Measurements from ENCODE around the gene TMEM233.

Gene TMEM233

GRCh38 chr12:119570771-119571170, 22.8 kb upstream of the TMEM233 start:
- TF ChIP-seq TCF12 (IDR thresholded peaks at IDR 0.05; ENCODE audit: low read depth) = no peak
- no peak for TF ChIP-seq NFIC (IDR thresholded peaks at IDR 0.05)
- TF ChIP-seq CREB1 (IDR thresholded peaks at IDR 0.05; ENCODE audit: low read depth) = no peak
- no peak for TF ChIP-seq FOXM1 (IDR thresholded peaks at IDR 0.05; ENCODE audit: borderline replicate concordance, low read depth)
- no peak for TF ChIP-seq RAD21 (IDR thresholded peaks at IDR 0.05; ENCODE audit: low read depth)
- TF ChIP-seq YY1 (IDR thresholded peaks at IDR 0.05; ENCODE audit: low read depth) = no peak
- TF ChIP-seq EP300 (IDR thresholded peaks at IDR 0.05; ENCODE audit: borderline replicate concordance) = no peak
- TF ChIP-seq, protein P1, sequence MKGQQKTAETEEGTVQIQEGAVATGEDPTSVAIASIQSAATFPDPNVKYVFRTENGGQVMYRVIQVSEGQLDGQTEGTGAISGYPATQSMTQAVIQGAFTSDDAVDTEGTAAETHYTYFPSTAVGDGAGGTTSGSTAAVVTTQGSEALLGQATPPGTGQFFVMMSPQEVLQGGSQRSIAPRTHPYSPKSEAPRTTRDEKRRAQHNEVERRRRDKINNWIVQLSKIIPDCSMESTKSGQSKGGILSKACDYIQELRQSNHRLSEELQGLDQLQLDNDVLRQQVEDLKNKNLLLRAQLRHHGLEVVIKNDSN (IDR thresholded peaks at IDR 0.05) = no peak
- no peak for TF ChIP-seq TAF1 (IDR thresholded peaks at IDR 0.05; ENCODE audit: low read depth)
- no peak for TF ChIP-seq TEAD4 (IDR thresholded peaks at IDR 0.05)
- TF ChIP-seq REST (IDR thresholded peaks at IDR 0.05; ENCODE audit: low read depth) = no peak
- no peak for TF ChIP-seq EGR1 (IDR thresholded peaks at IDR 0.05)
- no peak for TF ChIP-seq ZBTB7A (IDR thresholded peaks at IDR 0.05; ENCODE audit: low read depth)
- TF ChIP-seq, protein P2, sequence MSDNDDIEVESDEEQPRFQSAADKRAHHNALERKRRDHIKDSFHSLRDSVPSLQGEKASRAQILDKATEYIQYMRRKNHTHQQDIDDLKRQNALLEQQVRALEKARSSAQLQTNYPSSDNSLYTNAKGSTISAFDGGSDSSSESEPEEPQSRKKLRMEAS (IDR thresholded peaks at IDR 0.05) = no peak
- TF ChIP-seq CEBPB (IDR thresholded peaks at IDR 0.05) = no peak

- TF ChIP-seq FOXM1 (IDR thresholded peaks at IDR 0.05; ENCODE audit: borderline replicate concordance, low read depth) = no peak
- TF ChIP-seq CEBPB (IDR thresholded peaks at IDR 0.05) = no peak
- no peak for TF ChIP-seq REST (IDR thresholded peaks at IDR 0.05; ENCODE audit: low read depth)
- TF ChIP-seq, protein P1 (IDR thresholded peaks at IDR 0.05) = no peak
- no peak for TF ChIP-seq RAD21 (IDR thresholded peaks at IDR 0.05; ENCODE audit: low read depth)
- no peak for TF ChIP-seq NFIC (IDR thresholded peaks at IDR 0.05)
- TF ChIP-seq, protein P2 (IDR thresholded peaks at IDR 0.05) = no peak
These were observed 20.5 kb upstream of the TMEM233 start for GRCh38 chr12:119573086-119573485.

- TF ChIP-seq, protein P1 (IDR thresholded peaks at IDR 0.05) = no peak
- TF ChIP-seq, protein P2 (IDR thresholded peaks at IDR 0.05) = no peak
- TF ChIP-seq TCF12 (IDR thresholded peaks at IDR 0.05; ENCODE audit: low read depth) = no peak
- TF ChIP-seq NFIC (IDR thresholded peaks at IDR 0.05) = no peak
These were observed 19.3 kb upstream of the TMEM233 start for GRCh38 chr12:119574255-119574654.

DNA sequence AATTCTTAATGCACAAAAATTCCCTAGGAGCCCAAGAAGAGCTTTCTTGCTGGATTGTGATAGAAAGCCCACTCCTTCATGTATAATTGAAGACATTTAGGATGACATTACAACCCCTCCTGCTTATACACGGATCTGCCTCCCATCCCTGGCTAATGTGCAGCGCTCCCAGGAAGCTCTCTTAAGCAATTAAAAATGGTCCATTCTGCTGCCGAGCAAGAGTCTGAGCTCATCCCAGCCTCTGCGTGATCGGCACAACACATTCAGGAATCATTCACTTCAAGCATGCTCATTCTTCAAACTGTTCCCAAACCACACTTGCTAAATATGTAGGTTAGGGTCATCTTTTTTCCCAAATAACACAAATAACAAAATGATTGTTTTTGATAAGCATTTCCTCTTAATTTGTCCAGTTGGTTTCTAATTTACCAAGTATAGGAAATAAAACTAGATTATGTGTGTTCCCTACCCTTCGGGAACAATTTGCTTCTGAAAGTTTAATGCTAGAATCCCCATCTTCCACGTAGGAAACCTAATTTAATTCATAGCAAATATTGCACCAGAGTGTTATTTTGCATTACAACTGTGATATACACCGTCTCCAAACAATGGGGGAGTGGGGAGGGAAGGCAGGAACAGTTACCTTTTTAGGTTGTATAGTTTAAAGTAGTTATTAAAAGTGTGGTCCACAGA, 17.3 kb upstream of the TMEM233 start:
- no peak for TF ChIP-seq CREB1 (IDR thresholded peaks at IDR 0.05; ENCODE audit: low read depth)
- TF ChIP-seq EGR1 (IDR thresholded peaks at IDR 0.05) = no peak
- TF ChIP-seq, protein P1 (IDR thresholded peaks at IDR 0.05) = no peak
- TF ChIP-seq, protein P2 (IDR thresholded peaks at IDR 0.05) = no peak
- TF ChIP-seq ZBTB7A (IDR thresholded peaks at IDR 0.05; ENCODE audit: low read depth) = no peak
- TF ChIP-seq RAD21 (IDR thresholded peaks at IDR 0.05; ENCODE audit: low read depth) = no peak
- no peak for TF ChIP-seq YY1 (IDR thresholded peaks at IDR 0.05; ENCODE audit: low read depth)
- TF ChIP-seq TCF12 (IDR thresholded peaks at IDR 0.05; ENCODE audit: low read depth) = no peak
- no peak for TF ChIP-seq CEBPB (IDR thresholded peaks at IDR 0.05)
- TF ChIP-seq TAF1 (IDR thresholded peaks at IDR 0.05; ENCODE audit: low read depth) = no peak
- TF ChIP-seq FOXM1 (IDR thresholded peaks at IDR 0.05; ENCODE audit: borderline replicate concordance, low read depth) = no peak
- TF ChIP-seq TEAD4 (IDR thresholded peaks at IDR 0.05) = no peak
- no peak for TF ChIP-seq NFIC (IDR thresholded peaks at IDR 0.05)
- TF ChIP-seq REST (IDR thresholded peaks at IDR 0.05; ENCODE audit: low read depth) = no peak
- no peak for TF ChIP-seq EP300 (IDR thresholded peaks at IDR 0.05; ENCODE audit: borderline replicate concordance)

All from Ishikawa (cell line).